Endothelial cell of umbilical vein (primary cell): ENCODE measurements around the gene F8A2. TPM values are rescaled to one million over a fixed set of nuclear protein-coding genes. Genes with fewer than 3 reads are reported as not detected.

Experiments
- BruUV-seq: library from RNA; stranded (reverse); fragments of 400-500 nt; replicated peaks from 2 replicates; lab custom pipeline; 2021; lab: Mats Ljungman, UMichigan
- CTCF ChIA-PET: fragments of 300-600, 350-600 bp; sonication (Branson Sonifier 250); formaldehyde crosslinking; loops from one replicate; lab custom pipeline; 2021; ENCODE audit warnings: antibody characterized with exemption, inconsistent platforms; lab: Charles Lee
- POLR2A ChIA-PET: fragments of 300-600, 350-600 bp; sonication (Branson Sonifier 250); formaldehyde crosslinking; loops from one replicate; lab custom pipeline; 2021; ENCODE audit warnings: antibody characterized with exemption, inconsistent platforms; lab: Charles Lee
- DNase-seq: peaks from one replicate; pipeline ENCODE4 v3.0.0-alpha.2; 2011; ENCODE audit warnings: low read depth, low spot score
- FAIRE-seq: peaks from 2 replicates; lab custom pipeline; 2011; peaks lifted over from hg19 to GRCh38; lab: Jason Lieb, UNC
- H2AFZ ChIP-seq: 2 replicates; pipeline ENCODE4 v1.6.0; 2012; ENCODE audit warnings: low read depth, low read length, control low read depth, inconsistent platforms
- H3K27ac ChIP-seq: 2 replicates; pipeline ENCODE4 v1.5.1; 2011; ENCODE audit warnings: low read depth, mild to moderate bottlenecking, control low read depth, low read length, moderate library complexity; ENCODE audit not compliant: insufficient read depth
- H3K27me3 ChIP-seq, 2 experiments: 2 replicates each; pipeline versions ENCODE4 v1.6.0 to v1.6.1; 2011; ENCODE audit warnings: low read length in 2 of 2, mixed read lengths in 1 of 2; ENCODE audit not compliant: control insufficient read depth in 2 of 2, insufficient read depth in 2 of 2
- H3K36me3 ChIP-seq, 2 experiments: 2 replicates in 1 of 2; 3 replicates in 1 of 2; pipeline ENCODE4 v1.5.1; 2011; ENCODE audit warnings: low read length in 2 of 2, mild to moderate bottlenecking in 1 of 2, moderate library complexity in 1 of 2; ENCODE audit not compliant: control insufficient read depth in 2 of 2, insufficient read depth in 2 of 2; ENCODE audit errors: extremely low read depth in 1 of 2
- H3K4me1 ChIP-seq: 3 replicates; pipeline ENCODE4 v1.5.1; 2011; ENCODE audit warnings: mild to moderate bottlenecking, low read length; ENCODE audit not compliant: control insufficient read depth, insufficient read depth; ENCODE audit errors: extremely low read depth
- H3K4me2 ChIP-seq: 2 replicates; pipeline ENCODE4 v1.6.1; 2011; ENCODE audit warnings: low read length, control low read depth, mixed read lengths; ENCODE audit not compliant: insufficient read depth
- H3K4me3 ChIP-seq, 3 experiments: fragments of 200-600 bp in 1 of 3; sonication (generic), shearing (Covaris generic) in 1 of 3; replicated peaks in 1 of 3; 2 replicates each; pipeline ENCODE4 v1.5.1; 2011 to 2016; ENCODE audit warnings: control low read depth in 3 of 3, low read length in 3 of 3, mild to moderate bottlenecking in 2 of 3, inconsistent platforms in 1 of 3, low read depth in 1 of 3, moderate library complexity in 1 of 3; ENCODE audit not compliant: insufficient read depth in 1 of 3
- H3K79me2 ChIP-seq: 2 replicates; pipeline ENCODE4 v1.6.0; 2012; ENCODE audit warnings: low read length, inconsistent platforms; ENCODE audit not compliant: control insufficient read depth, insufficient read depth
- H3K9ac ChIP-seq: replicated peaks from 2 replicates; pipeline ENCODE3; 2011; ENCODE audit warnings: low read length, control low read depth; ENCODE audit not compliant: insufficient read depth; ENCODE audit errors: extremely low read depth
- H3K9me1 ChIP-seq: replicated peaks from 3 replicates; pipeline ENCODE4 v1.6.0; 2011; ENCODE audit warnings: mild to moderate bottlenecking, low read length; ENCODE audit not compliant: control insufficient read depth, insufficient read depth; ENCODE audit errors: extremely low read depth
- H3K9me3 ChIP-seq: replicated peaks from 2 replicates; pipeline ENCODE4 v1.5.1; 2012; ENCODE audit warnings: low read length, inconsistent platforms; ENCODE audit not compliant: control insufficient read depth, insufficient read depth
- H4K20me1 ChIP-seq: replicated peaks from 2 replicates; pipeline ENCODE3; 2011; ENCODE audit warnings: mild to moderate bottlenecking, low read length; ENCODE audit not compliant: control insufficient read depth, insufficient read depth; ENCODE audit errors: extremely low read depth
- EZH2 ChIP-seq: IDR thresholded peaks from 2 replicates; pipeline ENCODE4 v1.6.1; 2012; ENCODE audit warnings: borderline replicate concordance, low read depth, mild to moderate bottlenecking, moderate library complexity, low read length, inconsistent platforms; ENCODE audit not compliant: severe bottlenecking
- FOS ChIP-seq: IDR thresholded peaks from 2 replicates; pipeline ENCODE4 v1.6.1; 2011; ENCODE audit warnings: mild to moderate bottlenecking, low read length, moderate library complexity, borderline replicate concordance; ENCODE audit not compliant: insufficient read depth
- GATA2 ChIP-seq: IDR thresholded peaks from 2 replicates; pipeline ENCODE4 v1.7.0; 2011; ENCODE audit warnings: low read depth, mild to moderate bottlenecking, moderate library complexity, mixed read lengths, low read length; ENCODE audit not compliant: insufficient read length, insufficient read depth
- JUN ChIP-seq: IDR thresholded peaks from 2 replicates; pipeline ENCODE4 v1.6.1; 2011; ENCODE audit warnings: borderline replicate concordance, low read depth; ENCODE audit not compliant: insufficient read length, insufficient read depth
- MYC ChIP-seq: IDR thresholded peaks from one replicate; pipeline ENCODE4 v1.6.1; 2011; ENCODE audit warnings: mild to moderate bottlenecking, low read depth, low read length
- POLR2A ChIP-seq: IDR thresholded peaks from 2 replicates; pipeline ENCODE4 v1.6.1; 2012; ENCODE audit warnings: low read depth, mild to moderate bottlenecking, control low read depth, low read length
- POLR2AphosphoS5 ChIP-seq: IDR thresholded peaks from 2 replicates; pipeline ENCODE4 v1.6.1; 2012; ENCODE audit warnings: low read depth, mild to moderate bottlenecking, control low read depth, low read length, moderate library complexity; ENCODE audit not compliant: insufficient read depth
- dilution Hi-C: fragments of 300-500 bp; cut with MboI; formaldehyde crosslinking; loops from one replicate; pipeline ENCODE4 v1.15.0; 2019; ENCODE audit warnings: low sequenced_read_pairs; ENCODE audit not compliant: extremely low pct_ligation_motif_present
- intact Hi-C: fragments of 100-400 bp; cut with micrococcal nuclease; formaldehyde crosslinking; loops from one replicate; pipeline ENCODE4 v1.10.0; 2022
- polyA plus RNA-seq, 4 experiments: library from polyadenylated mRNA; depleted of rRNA in 3 of 4; stranded (reverse) in 3 of 4; unstranded in 1 of 4; fragments of >200 nt; gene quantifications; 2 replicates each; pipeline versions ENCODE4 v1.2.1 to v1.2.3, GENCODE V29; 2011 to 2012; ENCODE audit warnings: missing spikeins in 1 of 4
- total RNA-seq: library from RNA; stranded (reverse); gene quantifications from 2 replicates; pipeline ENCODE4 v1.2.3, GENCODE V29; 2021
- TF ChIP-seq, protein P1 (sequence below): IDR thresholded peaks from 2 replicates; pipeline ENCODE4 v1.6.1; 2011; ENCODE audit not compliant: insufficient read depth, insufficient read length
- TF ChIP-seq, protein P2 (sequence below), 2 donors: IDR thresholded peaks; 1 replicate in 1 of 2; 2 replicates in 1 of 2; pipeline ENCODE4 v1.5.1; 2011; ENCODE audit warnings: low read length in 2 of 2, mild to moderate bottlenecking in 2 of 2, moderate library complexity in 2 of 2, control low read depth in 1 of 2, inconsistent platforms in 1 of 2, low read depth in 1 of 2; ENCODE audit not compliant: insufficient read depth in 1 of 2; ENCODE audit errors: extremely low read depth in 1 of 2

Gene F8A2
- total and polyA plus RNA-seq, 2 donors (not counting 3 experiments of a cell fraction or from before 2014, with no cell fraction given), result not detected

DNA sequence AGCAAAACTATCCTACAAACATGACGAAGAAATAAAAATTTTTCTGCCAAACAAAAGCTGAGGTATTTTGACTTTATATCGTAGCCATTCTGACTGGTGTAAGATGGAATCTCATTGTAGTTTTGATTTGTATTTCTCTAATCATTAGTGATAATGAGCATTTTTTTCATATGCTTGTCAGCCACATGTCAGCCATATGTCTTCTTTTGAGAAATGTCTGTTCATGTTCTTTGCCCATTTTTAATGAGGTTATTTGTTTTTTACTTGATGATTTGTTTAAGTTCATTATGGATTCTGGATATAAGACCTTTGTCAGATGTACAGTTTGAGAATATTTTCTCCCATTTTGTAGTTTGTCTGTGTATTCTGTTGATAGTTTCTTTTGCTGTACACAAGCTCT, 24.5 kb downstream of the F8A2 start:
- H2AFZ ChIP-seq, result no peak overlapping the region
- H3K36me3 ChIP-seq, result no peaks in the 10 kb centered on the region
- FAIRE-seq, result no peak
- dilution Hi-C loops, result no loop called here
- no peak overlapping the region for H3K4me3 ChIP-seq
- no peak overlapping the region for H3K4me2 ChIP-seq
- no TSS peak for BruUV-seq
- intact Hi-C loops, result no loop called here
- H3K27me3 ChIP-seq, result no peaks in the 10 kb centered on the region
- no peaks in the 10 kb centered on the region for H3K79me2 ChIP-seq
- POLR2A ChIA-PET, result no interaction called here
- no peak overlapping the region for H3K27ac ChIP-seq
- H4K20me1 ChIP-seq, result no peaks in the 10 kb centered on the region
- no peaks in the 10 kb centered on the region for H3K4me1 ChIP-seq
- CTCF ChIA-PET, result no interaction called here
- H3K9me1 ChIP-seq, result no peaks in the 10 kb centered on the region
- H3K9ac ChIP-seq, result no peak overlapping the region
- TF ChIP-seq, protein P1, sequence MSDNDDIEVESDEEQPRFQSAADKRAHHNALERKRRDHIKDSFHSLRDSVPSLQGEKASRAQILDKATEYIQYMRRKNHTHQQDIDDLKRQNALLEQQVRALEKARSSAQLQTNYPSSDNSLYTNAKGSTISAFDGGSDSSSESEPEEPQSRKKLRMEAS, result no peak
- TF ChIP-seq FOS, result no peak
- TF ChIP-seq, protein P2, sequence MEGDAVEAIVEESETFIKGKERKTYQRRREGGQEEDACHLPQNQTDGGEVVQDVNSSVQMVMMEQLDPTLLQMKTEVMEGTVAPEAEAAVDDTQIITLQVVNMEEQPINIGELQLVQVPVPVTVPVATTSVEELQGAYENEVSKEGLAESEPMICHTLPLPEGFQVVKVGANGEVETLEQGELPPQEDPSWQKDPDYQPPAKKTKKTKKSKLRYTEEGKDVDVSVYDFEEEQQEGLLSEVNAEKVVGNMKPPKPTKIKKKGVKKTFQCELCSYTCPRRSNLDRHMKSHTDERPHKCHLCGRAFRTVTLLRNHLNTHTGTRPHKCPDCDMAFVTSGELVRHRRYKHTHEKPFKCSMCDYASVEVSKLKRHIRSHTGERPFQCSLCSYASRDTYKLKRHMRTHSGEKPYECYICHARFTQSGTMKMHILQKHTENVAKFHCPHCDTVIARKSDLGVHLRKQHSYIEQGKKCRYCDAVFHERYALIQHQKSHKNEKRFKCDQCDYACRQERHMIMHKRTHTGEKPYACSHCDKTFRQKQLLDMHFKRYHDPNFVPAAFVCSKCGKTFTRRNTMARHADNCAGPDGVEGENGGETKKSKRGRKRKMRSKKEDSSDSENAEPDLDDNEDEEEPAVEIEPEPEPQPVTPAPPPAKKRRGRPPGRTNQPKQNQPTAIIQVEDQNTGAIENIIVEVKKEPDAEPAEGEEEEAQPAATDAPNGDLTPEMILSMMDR (IDR thresholded peaks at IDR 0.05; ENCODE audit: extremely low read depth in 1 of 2, insufficient read depth in 1 of 2, low read depth in 1 of 2, low read length in 2 of 2), result no peak
- TF ChIP-seq MYC, result no peak
- TF ChIP-seq POLR2A, result no peak
- TF ChIP-seq JUN, result no peak
- TF ChIP-seq GATA2, result no peak
- no peak for TF ChIP-seq EZH2
- TF ChIP-seq POLR2AphosphoS5, result no peak
- no peak for DNase-seq
- H3K9me3 ChIP-seq, result no peaks in the 10 kb centered on the region
